GM12878 (cell line): ENCODE results near the gene HOXB2. TPM values are rescaled to one million over a fixed set of nuclear protein-coding genes. Genes with fewer than 3 reads are reported as not detected.

ENCODE experiments used
- ATAC-seq: fragments of 200-7000 bp; cut with Tn5 transposase; 3 replicates; pipeline ENCODE4 v1.9.1; 2020; ENCODE audit warnings: mild to moderate bottlenecking, moderate library complexity
- BruUV-seq: library from RNA; stranded (reverse); fragments of 400-500 nt; replicated peaks from 2 replicates; lab custom pipeline; 2021; lab: Mats Ljungman, UMichigan
- CTCF ChIA-PET: fragments of 300-600 bp; sonication (Branson Sonifier 250); formaldehyde crosslinking; extraction: SDS; loops from one replicate; lab custom pipeline; 2021; ENCODE audit warnings: inconsistent platforms; lab: Yijun Ruan, JAX
- POLR2A ChIA-PET: fragments of 350-600 bp; formaldehyde crosslinking; extraction: SDS; loops from one replicate; lab custom pipeline; 2021; ENCODE audit warnings: inconsistent platforms; lab: Charles Lee
- RAD21 ChIA-PET: fragments of 300-600 bp; sonication (Branson Sonifier 250); formaldehyde crosslinking; loops from one replicate; lab custom pipeline; 2023; ENCODE audit warnings: antibody characterized with exemption; ENCODE audit not compliant: unreplicated experiment; lab: Charles Lee
- SMC1A ChIA-PET: fragments of 300-600 bp; sonication (Branson Sonifier 250); formaldehyde crosslinking; loops from one replicate; lab custom pipeline; 2023; ENCODE audit not compliant: unreplicated experiment, uncharacterized antibody; lab: Charles Lee
- DNase-seq: peaks from one replicate; pipeline ENCODE4 v3.0.0-alpha.2; 2011; ENCODE audit warnings: low read depth, low spot score
- FAIRE-seq: peaks from 3 replicates; lab custom pipeline; 2011; peaks lifted over from hg19 to GRCh38; lab: Jason Lieb, UNC
- H2AFZ ChIP-seq: 2 replicates; pipeline ENCODE4 v1.6.0; 2011; ENCODE audit warnings: low read depth, low read length, control low read depth; ENCODE audit not compliant: control insufficient read depth
- H3K27ac ChIP-seq: 2 replicates; pipeline ENCODE4 v1.5.1; 2011; ENCODE audit warnings: control low read depth; ENCODE audit not compliant: control insufficient read depth, insufficient read depth
- H3K27me3 ChIP-seq, 2 experiments: replicated peaks in 1 of 2; 2 replicates each; pipeline versions ENCODE4 v1.6.0 to v1.6.1; 2011; ENCODE audit warnings: low read length in 1 of 2; ENCODE audit not compliant: control insufficient read depth in 2 of 2, insufficient read depth in 2 of 2
- H3K36me3 ChIP-seq, 2 experiments: 2 replicates each; pipeline ENCODE4 v1.5.1; 2011; ENCODE audit warnings: low read length in 1 of 2; ENCODE audit not compliant: control insufficient read depth in 2 of 2, insufficient read depth in 2 of 2
- H3K4me1 ChIP-seq: 2 replicates; pipeline ENCODE4 v1.6.1; 2011; ENCODE audit warnings: mild to moderate bottlenecking, low read length, moderate library complexity, mixed read lengths; ENCODE audit not compliant: control insufficient read depth, insufficient read depth
- H3K4me2 ChIP-seq: 2 replicates; pipeline ENCODE4 v1.6.0; 2011; ENCODE audit warnings: control low read depth; ENCODE audit not compliant: control insufficient read depth, insufficient read depth
- H3K4me3 ChIP-seq: fragments of 200-600 bp; sonication (generic); 2 replicates; pipeline ENCODE4 v1.5.1; 2016
- H3K79me2 ChIP-seq: 2 replicates; pipeline ENCODE4 v1.6.0; 2011; ENCODE audit warnings: low read length; ENCODE audit not compliant: control insufficient read depth, insufficient read depth
- H3K9ac ChIP-seq: 2 replicates; pipeline ENCODE4 v1.8.0; 2011; ENCODE audit warnings: low read length, control low read depth, mixed read lengths; ENCODE audit not compliant: control insufficient read depth, insufficient read depth
- H3K9me3 ChIP-seq: replicated peaks from 3 replicates; pipeline ENCODE4 v1.5.1; 2011; ENCODE audit warnings: mild to moderate bottlenecking, low read length; ENCODE audit not compliant: control insufficient read depth, insufficient read depth
- H4K20me1 ChIP-seq: 2 replicates; pipeline ENCODE4 v1.6.0; 2011; ENCODE audit not compliant: control insufficient read depth, insufficient read depth
- CBFB ChIP-seq: IDR thresholded peaks from 2 replicates; pipeline ENCODE4 v1.6.1; 2016; ENCODE audit warnings: antibody characterized with exemption, low read depth
- EGR1 ChIP-seq, 2 experiments: IDR thresholded peaks; 1 replicate in 1 of 2; 2 replicates in 1 of 2; pipeline ENCODE4 v1.6.1; 2011 to 2012; ENCODE audit warnings: low read depth in 2 of 2, low read length in 2 of 2, borderline replicate concordance in 1 of 2, mild to moderate bottlenecking in 1 of 2, moderate library complexity in 1 of 2
- EZH2 ChIP-seq: IDR thresholded peaks from 2 replicates; pipeline ENCODE4 v1.6.1; 2012; ENCODE audit warnings: low read depth, mild to moderate bottlenecking, control low read depth, inconsistent platforms, low read length, borderline replicate concordance; ENCODE audit not compliant: control insufficient read depth
- IRF4 ChIP-seq: IDR thresholded peaks from 2 replicates; pipeline ENCODE4 v1.6.1; 2011; ENCODE audit warnings: low read depth, low read length
- NR2F1 ChIP-seq: fragments of 450-650 bp; conservative IDR thresholded peaks from 2 replicates; pipeline ENCODE4 v1.6.1; 2017; ENCODE audit warnings: mild to moderate bottlenecking
- ZBTB4 ChIP-seq: fragments of 450-650 bp; formaldehyde crosslinking; IDR thresholded peaks from 2 replicates; pipeline ENCODE4 v1.4.0; 2022; ENCODE audit warnings: mild to moderate bottlenecking, moderate library complexity
- ZNF24 ChIP-seq: fragments of 450-650 bp; IDR thresholded peaks from 2 replicates; pipeline ENCODE4 v1.6.1; 2017; ENCODE audit warnings: antibody characterized with exemption, mild to moderate bottlenecking
- WGBS: methylation state at CpG from one replicate; pipeline ENCODE4 v1.1.6; 2016; ENCODE audit warnings: low lambda C conversion rate; ENCODE audit not compliant: insufficient replicate concordance, insufficient coverage; ENCODE audit errors: missing lambda C conversion rate; 5-methylcytosine and 5-hydroxymethylcytosine counted together
- in situ Hi-C: fragments of 300-500 bp; cut with MboI; formaldehyde crosslinking; loops from 9 replicates; pipeline ENCODE4 v1.14.3; 2018; ENCODE audit warnings: mixed read lengths
- intact Hi-C: fragments of 100-400 bp; cut with micrococcal nuclease; formaldehyde crosslinking; loops from one replicate; pipeline ENCODE4 v1.14.2; 2022; ENCODE audit not compliant: unreplicated experiment
- polyA plus RNA-seq, 11 experiments: library from polyadenylated mRNA; depleted of rRNA in 4 of 11; unstranded in 6 of 11; stranded (reverse) in 5 of 11; fragments of >200 nt; fragmentation: Nextera tagmentation in 4 of 11; fragmentation: Illumina TruSeq in 1 of 11; extraction: Ambion mirVana in 4 of 11; extraction: Trizol in 1 of 11; gene quantifications; 1 replicate in 1 of 11; 2 replicates in 10 of 11; pipeline versions ENCODE4 v1.2.1 to v1.2.3, GENCODE V29; 2011 to 2016; ENCODE audit warnings: inconsistent platforms in 2 of 11, missing spikeins in 2 of 11, low read depth in 1 of 11
- total RNA-seq, 4 experiments: library from RNA; depleted of rRNA in 3 of 4; stranded (reverse); fragments of >200 nt in 3 of 4; fragmentation: Illumina TruSeq in 1 of 4; extraction: Trizol in 1 of 4; gene quantifications; 2 replicates each; pipeline versions ENCODE4 v1.2.1 to v1.2.3, GENCODE V29; 2013 to 2021

Gene HOXB2
- total and polyA plus RNA-seq, 10 of the 15 experiments (the other 5 are each of a cell fraction or from before 2014, with no cell fraction given), result 0.16 to 8.8 (median 2.3) TPM

DNA sequence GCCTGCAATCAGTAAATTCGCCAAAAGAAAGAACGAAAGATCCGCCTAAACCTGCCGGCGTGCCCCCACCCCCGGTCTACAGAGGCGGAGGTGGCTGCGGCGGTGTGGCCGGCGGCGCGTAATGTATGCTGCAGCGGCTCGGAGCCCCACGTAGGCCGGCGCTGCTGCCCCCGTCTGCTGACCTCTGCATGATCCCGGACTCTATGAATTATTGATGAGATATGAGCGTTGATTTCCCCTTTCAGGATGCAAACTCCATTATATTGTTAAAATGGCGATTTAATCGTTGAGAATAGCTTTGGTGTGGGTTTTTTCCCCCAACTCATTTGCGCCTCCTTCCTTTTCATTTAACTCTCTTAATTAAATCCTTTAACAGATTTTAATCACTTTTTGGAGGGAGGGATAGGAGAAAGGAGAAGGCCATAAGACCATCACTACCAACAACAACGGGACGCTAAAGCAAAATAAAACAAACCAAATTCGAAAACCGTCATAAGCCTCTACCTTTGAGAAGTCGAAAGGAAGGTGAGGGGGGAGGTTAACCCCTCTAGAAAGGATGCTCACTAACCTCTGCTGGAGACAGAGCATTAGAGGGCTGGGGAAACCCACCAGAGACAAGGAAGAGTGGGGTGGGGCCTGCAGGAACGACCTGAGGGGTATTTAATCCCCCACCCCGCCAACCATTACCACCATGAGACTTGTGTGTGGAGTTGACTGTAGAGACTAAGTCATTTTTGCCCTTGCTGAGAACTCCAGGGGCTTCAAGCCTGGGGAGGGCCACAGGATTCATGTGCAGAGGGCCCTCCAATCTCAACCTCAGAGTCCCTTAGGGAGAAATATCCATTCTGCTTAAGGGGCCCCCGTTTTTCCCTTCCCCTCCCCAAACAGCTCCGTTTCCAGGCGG is 41.7 kb upstream of the HOXB2 start:
- FAIRE-seq (peak; percentile 54), DNase-seq (no peak)

More for the DNA sequence above, 41.7 kb upstream of the HOXB2 start:
- no peak for TF ChIP-seq IRF4
- TF ChIP-seq ZNF24, result no peak
- TF ChIP-seq NR2F1, result 0 out of 2 replicates have a peak, but pooled peaks have one; percentile 23
- no peak for TF ChIP-seq EZH2
- no peak for TF ChIP-seq ZBTB4 (CRISPR knock-in tag)
- peak in 1 of 2 experiments; percentile 66; a peak in 1 of 3 replicates for TF ChIP-seq EGR1 (IDR thresholded peaks at IDR 0.05; ENCODE audit: borderline replicate concordance in 1 of 2, low read depth in 2 of 2, low read length in 2 of 2)
- 0 out of 2 replicates have a peak, but pooled peaks have one; percentile 12 for TF ChIP-seq CBFB
- in situ Hi-C loops, result no loop called here
- H3K4me3 ChIP-seq, result peak overlapping the region; percentile 64
- SMC1A ChIA-PET, result interaction anchor here (0.5 to 3.0 kb wide), 9 partner anchors 94 to 500 kb away, joined by 3 to 23 read pairs (median 6); no protein-coding TSS in a partner anchor
- WGBS, result 9% methylated on average over 34 of the region's 34 CpGs
- POLR2A ChIA-PET, result interaction anchor here (1.0 kb wide), 1 partner anchor 305 kb away, joined by 3 read pairs; no protein-coding TSS in a partner anchor
- peaks cover 0 to 4% of the 10 kb centered on the region in 2 experiments; a peak in 1 of 4 replicates for H3K27me3 ChIP-seq
- CTCF ChIA-PET, result interaction anchor here (0.9 to 3.3 kb wide), 10 partner anchors 93 to 616 kb away, joined by 3 to 22 read pairs (median 4); partner anchors contain the start of gene CDK5RAP3
- no peak overlapping the region for H3K27ac ChIP-seq
- no peaks in the 10 kb centered on the region for H3K79me2 ChIP-seq
- H3K9ac ChIP-seq, result 0 out of 2 replicates have a peak overlapping the region, but pooled peaks have one; percentile 60
- RAD21 ChIA-PET, result interaction anchor here (1.0 to 2.6 kb wide), 9 partner anchors 32 to 371 kb away, joined by 3 to 13 read pairs (median 5); no protein-coding TSS in a partner anchor
- no peaks in the 10 kb centered on the region for H3K9me3 ChIP-seq
- BruUV-seq, result no TSS peak
- ATAC-seq, result peak; percentile 59
- H3K4me1 ChIP-seq, result peaks cover 3% of the 10 kb centered on the region
- no peaks in the 10 kb centered on the region for H4K20me1 ChIP-seq
- H2AFZ ChIP-seq, result peak overlapping the region; percentile 80; the same call in 1 of the 2 replicates
- no peaks in the 10 kb centered on the region for H3K36me3 ChIP-seq
- peak overlapping the region; percentile 99 for H3K4me2 ChIP-seq
- intact Hi-C loops, result no loop called here
